OCI-LY7 (cell line): Measurements from ENCODE around the gene KCTD21. TPM values are rescaled to one million over a fixed set of nuclear protein-coding genes. Genes with fewer than 3 reads are reported as not detected.

ENCODE experiments used
- BruUV-seq: library from RNA; stranded (reverse); fragments of 400-500 nt; replicated peaks from 2 replicates; lab custom pipeline; 2021; lab: Mats Ljungman, UMichigan
- CTCF ChIA-PET: fragments of 300-600 bp; sonication (Branson Sonifier 250); formaldehyde crosslinking; loops from one replicate; lab custom pipeline; 2022; ENCODE audit warnings: antibody characterized with exemption; ENCODE audit not compliant: unreplicated experiment; lab: Charles Lee
- POLR2A ChIA-PET: fragments of 300-600 bp; sonication (Branson Sonifier 250); formaldehyde crosslinking; loops from one replicate; lab custom pipeline; 2022; ENCODE audit warnings: antibody characterized with exemption; lab: Charles Lee
- DNase-seq: peaks from one replicate; pipeline ENCODE4 v3.0.0-alpha.2; 2015; ENCODE audit warnings: low spot score
- H2AFZ ChIP-seq: fragments of 200-600 bp; sonication (generic), shearing (Covaris generic); 2 replicates; pipeline ENCODE4 v1.6.1; 2014; ENCODE audit warnings: mild to moderate bottlenecking, antibody characterized with exemption, low read length, moderate library complexity
- H3K27ac ChIP-seq: fragments of 200-600 bp; sonication (generic); 2 replicates; pipeline ENCODE4 v1.5.1; 2014; ENCODE audit warnings: mixed run types, low read depth, mild to moderate bottlenecking, moderate library complexity, low read length, inconsistent platforms; ENCODE audit not compliant: poor library complexity, severe bottlenecking
- H3K36me3 ChIP-seq: fragments of 200-600 bp; sonication (generic); 2 replicates; pipeline ENCODE4 v1.6.1; 2014; ENCODE audit warnings: mild to moderate bottlenecking, antibody characterized with exemption, low read length, moderate library complexity, mixed read lengths; ENCODE audit not compliant: insufficient read depth
- H3K4me1 ChIP-seq: fragments of 200-600 bp; sonication (generic); 2 replicates; pipeline ENCODE4 v1.5.1; 2014; ENCODE audit warnings: mild to moderate bottlenecking, low read length; ENCODE audit not compliant: insufficient read depth, poor library complexity, severe bottlenecking
- H3K4me2 ChIP-seq: fragments of 200-600 bp; sonication (generic); 2 replicates; pipeline ENCODE4 v1.6.1; 2014; ENCODE audit warnings: mild to moderate bottlenecking, low read length
- H3K4me3 ChIP-seq: fragments of 200-600 bp; sonication (generic); 2 replicates; pipeline ENCODE4 v1.5.1; 2014; ENCODE audit warnings: mild to moderate bottlenecking, low read depth, low read length; ENCODE audit not compliant: poor library complexity, severe bottlenecking
- H3K79me2 ChIP-seq: fragments of 200-600 bp; sonication (generic); 2 replicates; pipeline ENCODE4 v1.6.1; 2016; ENCODE audit warnings: low read depth, mild to moderate bottlenecking, low read length, moderate library complexity, mixed read lengths; ENCODE audit not compliant: insufficient read depth
- H3K9me2 ChIP-seq: fragments of 200-600 bp; sonication (generic); 2 replicates; pipeline ENCODE4 v1.6.1; 2016; ENCODE audit warnings: mild to moderate bottlenecking, low read length, mixed read lengths; ENCODE audit not compliant: insufficient read depth
- H3K9me3 ChIP-seq: fragments of 200-600 bp; sonication (generic); 2 replicates; pipeline ENCODE4 v1.6.1; 2014; ENCODE audit warnings: mild to moderate bottlenecking, mixed run types, low read length, mixed read lengths
- H4K20me1 ChIP-seq: fragments of 200-600 bp; sonication (generic); 2 replicates; pipeline ENCODE4 v1.6.1; 2014; ENCODE audit warnings: mild to moderate bottlenecking, antibody characterized with exemption, low read length, moderate library complexity, mixed read lengths; ENCODE audit not compliant: insufficient read depth
- CTCF ChIP-seq: fragments of 200-600 bp; sonication (generic); conservative IDR thresholded peaks from 2 replicates; pipeline ENCODE4 v1.5.1; 2014; ENCODE audit warnings: mild to moderate bottlenecking, antibody characterized with exemption, low read length, moderate library complexity, mixed read lengths
- EZH2phosphoT487 ChIP-seq: fragments of 200-600 bp; sonication (generic); IDR thresholded peaks from 2 replicates; pipeline ENCODE4 v1.6.1; 2018; ENCODE audit warnings: low read depth, borderline replicate concordance, mild to moderate bottlenecking, mixed run types, antibody characterized with exemption, low read length, moderate library complexity, mixed read lengths
- intact Hi-C: fragments of 100-400 bp; cut with micrococcal nuclease; formaldehyde crosslinking; loops from one replicate; pipeline ENCODE4 v1.10.0; 2022; ENCODE audit not compliant: unreplicated experiment
- total RNA-seq, 2 experiments: library from RNA; depleted of rRNA in 1 of 2; stranded (reverse); fragments of >200 nt in 1 of 2; shearing (Covaris generic) in 1 of 2; gene quantifications; 2 replicates each; pipeline ENCODE4 v1.2.3, GENCODE V29; 2014 to 2022

Gene KCTD21
- total RNA-seq, 2 experiments from 2014 or later = 1.5 to 2.5 TPM

GRCh38 chr11:78168539-78169477, 19.6 kb downstream of the KCTD21 start:
- TF ChIP-seq CTCF (no peak), EZH2phosphoT487 (no peak)
- DNase-seq = no peak
- ChIA-PET CTCF (no interaction called here), POLR2A (interaction anchor here (1.0 kb wide), 1 partner anchor 15 kb away, joined by 3 read pairs; no protein-coding TSS in a partner anchor)
- no peak overlapping the region for H3K4me3 ChIP-seq
- no peaks in the 10 kb centered on the region for H3K9me3 ChIP-seq
- no peak overlapping the region for H3K27ac ChIP-seq
- H3K36me3 ChIP-seq = no peaks in the 10 kb centered on the region
- no TSS peak for BruUV-seq
- no peaks in the 10 kb centered on the region for H3K79me2 ChIP-seq
- H3K4me1 ChIP-seq = no peaks in the 10 kb centered on the region
- no peaks in the 10 kb centered on the region for H4K20me1 ChIP-seq
- intact Hi-C loops = no loop called here
- H2AFZ ChIP-seq = no peak overlapping the region
- H3K4me2 ChIP-seq = no peak overlapping the region
- H3K9me2 ChIP-seq = no peaks in the 10 kb centered on the region

GRCh38 chr11:78166855-78167469, 21.5 kb downstream of the KCTD21 start:
- POLR2A ChIA-PET = no interaction called here
- H3K9me2 ChIP-seq = no peaks in the 10 kb centered on the region
- H3K4me1 ChIP-seq = no peaks in the 10 kb centered on the region
- H3K9me3 ChIP-seq = no peaks in the 10 kb centered on the region
- H3K36me3 ChIP-seq = no peaks in the 10 kb centered on the region
- H2AFZ ChIP-seq = no peak overlapping the region
- no peaks in the 10 kb centered on the region for H4K20me1 ChIP-seq
- no peaks in the 10 kb centered on the region for H3K79me2 ChIP-seq
- no peak overlapping the region for H3K4me3 ChIP-seq
- no peak for DNase-seq
- no TSS peak for BruUV-seq
- no peak overlapping the region for H3K27ac ChIP-seq
- CTCF ChIA-PET = no interaction called here
- H3K4me2 ChIP-seq = no peak overlapping the region
- TF ChIP-seq CTCF = no peak
- TF ChIP-seq EZH2phosphoT487 = no peak
- intact Hi-C loops = no loop called here
